HepG2 (cell line): Measurements from ENCODE around the gene PCGF3. TPM values are rescaled to one million over a fixed set of nuclear protein-coding genes. Genes with fewer than 3 reads are reported as not detected.

Experiments
- ATM ChIP-seq: fragments of 450-650 bp; IDR thresholded peaks from 2 replicates; pipeline ENCODE4 v1.7.1; 2017; ENCODE audit warnings: mild to moderate bottlenecking, borderline replicate concordance
- CBFB ChIP-seq: sonication (generic); formaldehyde crosslinking; IDR thresholded peaks from 2 replicates; pipeline ENCODE4 v1.4.0; 2020; ENCODE audit warnings: missing genetic modification reagents
- DMTF1 ChIP-seq: sonication (generic); formaldehyde crosslinking; IDR thresholded peaks from 2 replicates; pipeline ENCODE4 v1.4.0; 2020; ENCODE audit warnings: mild to moderate bottlenecking, missing genetic modification reagents
- HOXA3 ChIP-seq: sonication (generic); formaldehyde crosslinking; IDR thresholded peaks from 2 replicates; pipeline ENCODE4 v1.5.0; 2020; ENCODE audit warnings: missing genetic modification reagents
- IRX3 ChIP-seq: sonication (generic); formaldehyde crosslinking; IDR thresholded peaks from 2 replicates; pipeline ENCODE4 v1.8.1; 2023; ENCODE audit warnings: mild to moderate bottlenecking, low read depth, missing genetic modification reagents, borderline replicate concordance
- LCORL ChIP-seq, 2 experiments: fragments of 450-650 bp in 1 of 2; sonication (generic) in 1 of 2; formaldehyde crosslinking in 1 of 2; IDR thresholded peaks; 2 replicates each; pipeline versions ENCODE4 v1.5.0 to v1.6.1; 2017 to 2020; ENCODE audit warnings: antibody characterized with exemption in 1 of 2, missing genetic modification reagents in 1 of 2
- NONO ChIP-seq, 2 experiments: fragments of 450-650 bp in 1 of 2; sonication (generic) in 1 of 2; formaldehyde crosslinking in 1 of 2; IDR thresholded peaks in 1 of 2; conservative IDR thresholded peaks in 1 of 2; 2 replicates each; pipeline versions ENCODE4 v1.6.1 to v1.8.0; 2017 to 2022; ENCODE audit warnings: mild to moderate bottlenecking in 1 of 2, missing genetic modification reagents in 1 of 2, moderate library complexity in 1 of 2
- PHF21A ChIP-seq: sonication (generic); formaldehyde crosslinking; IDR thresholded peaks from 2 replicates; pipeline ENCODE4 v1.5.0; 2020; ENCODE audit warnings: mild to moderate bottlenecking, missing genetic modification reagents
- TBL1XR1 ChIP-seq: fragments of 150-350 bp; IDR thresholded peaks from 2 replicates; pipeline ENCODE4 v1.6.1; 2014; ENCODE audit warnings: borderline replicate concordance, low read length; ENCODE audit not compliant: partially characterized antibody
- TOE1 ChIP-seq: sonication (generic); formaldehyde crosslinking; IDR thresholded peaks from 2 replicates; pipeline ENCODE4 v1.4.0; 2020; ENCODE audit warnings: mild to moderate bottlenecking, missing genetic modification reagents
- YEATS2 ChIP-seq: sonication (generic); formaldehyde crosslinking; IDR thresholded peaks from 2 replicates; pipeline ENCODE4 v1.4.0; 2020; ENCODE audit warnings: missing genetic modification reagents, borderline replicate concordance
- ZBTB34 ChIP-seq: sonication (generic); formaldehyde crosslinking; IDR thresholded peaks from 2 replicates; pipeline ENCODE4 v1.8.0; 2022; ENCODE audit warnings: mild to moderate bottlenecking, missing genetic modification reagents
- ZNF513 ChIP-seq: sonication (generic); formaldehyde crosslinking; conservative IDR thresholded peaks from 2 replicates; pipeline ENCODE4 v1.5.0; 2020; ENCODE audit warnings: missing genetic modification reagents
- ZNF562 ChIP-seq: sonication (generic); formaldehyde crosslinking; IDR thresholded peaks from 2 replicates; pipeline ENCODE4 v1.8.0; 2022; ENCODE audit warnings: missing genetic modification reagents, borderline replicate concordance
- ZNF576 ChIP-seq: sonication (generic); formaldehyde crosslinking; IDR thresholded peaks from 2 replicates; pipeline ENCODE4 v1.4.0; 2020; ENCODE audit warnings: mild to moderate bottlenecking, missing genetic modification reagents
- ZNF687 ChIP-seq: sonication (generic); formaldehyde crosslinking; IDR thresholded peaks from 2 replicates; pipeline ENCODE4 v1.5.1; 2020; ENCODE audit warnings: mild to moderate bottlenecking, missing genetic modification reagents, moderate library complexity
- polyA plus RNA-seq, 8 experiments: library from polyadenylated mRNA; depleted of rRNA in 3 of 8; stranded (reverse) in 7 of 8; unstranded in 1 of 8; fragments of >200 nt; fragmentation: Illumina TruSeq in 4 of 8; extraction: Trizol in 4 of 8; gene quantifications; 2 replicates each; pipeline versions ENCODE4 v1.2.1 to v1.2.3, GENCODE V29; 2011 to 2016; ENCODE audit warnings: low read depth in 4 of 8, missing spikeins in 1 of 8, mixed read lengths in 1 of 8; ENCODE audit not compliant: insufficient read depth in 1 of 8
- total RNA-seq, 5 experiments: library from RNA; depleted of rRNA; stranded (reverse); fragments of >200 nt; fragmentation: Illumina TruSeq; extraction: Trizol; gene quantifications; 2 replicates each; pipeline ENCODE4 v1.2.3, GENCODE V29; 2016; ENCODE audit warnings: low read depth in 1 of 5

The PCGF3 gene
- total and polyA plus RNA-seq, 2 of the 13 experiments (the other 11 are each of a cell fraction or from before 2014, with no cell fraction given), result 28.6 to 66.2 TPM

- no peak for TF ChIP-seq IRX3
- TF ChIP-seq ATM, result no peak
- peak; percentile 68 for TF ChIP-seq PHF21A (CRISPR knock-in tag)
- peak; percentile 61 for TF ChIP-seq HOXA3 (CRISPR knock-in tag)
- no peak for TF ChIP-seq ZNF513
- TF ChIP-seq LCORL (IDR thresholded peaks at IDR 0.05), result no peak
- peak; percentile 65 for TF ChIP-seq LCORL (CRISPR knock-in tag; IDR thresholded peaks at IDR 0.05)
- no peak for TF ChIP-seq YEATS2 (CRISPR knock-in tag)
- TF ChIP-seq ZNF576 (CRISPR knock-in tag), result no peak
- no peak for TF ChIP-seq ZNF687 (CRISPR knock-in tag)
- TF ChIP-seq DMTF1, result no peak
- no peak for TF ChIP-seq CBFB
- no peak for TF ChIP-seq TBL1XR1
- 0 out of 2 replicates have a peak, but pooled peaks have one; percentile 43 for TF ChIP-seq TOE1 (CRISPR knock-in tag)
- no peak for TF ChIP-seq ZNF562 (CRISPR knock-in tag)
- no peak for TF ChIP-seq ZBTB34
- no peak for TF ChIP-seq NONO (IDR thresholded peaks at IDR 0.05)
- TF ChIP-seq NONO (CRISPR knock-in tag; conservative IDR thresholded peaks at IDR 0.05), result no peak
Observed at GRCh38 chr4:815464-816146, 110.0 kb downstream of the PCGF3 start (continued).
